GM18526 (cell line): ENCODE results near the gene ZSCAN5A.

Experiments used
- POLR2A ChIP-seq: IDR thresholded peaks from 3 replicates; pipeline ENCODE4 v1.6.1; 2011; ENCODE audit not compliant: insufficient read length; ENCODE audit errors: extremely low read depth

Gene ZSCAN5A

DNA sequence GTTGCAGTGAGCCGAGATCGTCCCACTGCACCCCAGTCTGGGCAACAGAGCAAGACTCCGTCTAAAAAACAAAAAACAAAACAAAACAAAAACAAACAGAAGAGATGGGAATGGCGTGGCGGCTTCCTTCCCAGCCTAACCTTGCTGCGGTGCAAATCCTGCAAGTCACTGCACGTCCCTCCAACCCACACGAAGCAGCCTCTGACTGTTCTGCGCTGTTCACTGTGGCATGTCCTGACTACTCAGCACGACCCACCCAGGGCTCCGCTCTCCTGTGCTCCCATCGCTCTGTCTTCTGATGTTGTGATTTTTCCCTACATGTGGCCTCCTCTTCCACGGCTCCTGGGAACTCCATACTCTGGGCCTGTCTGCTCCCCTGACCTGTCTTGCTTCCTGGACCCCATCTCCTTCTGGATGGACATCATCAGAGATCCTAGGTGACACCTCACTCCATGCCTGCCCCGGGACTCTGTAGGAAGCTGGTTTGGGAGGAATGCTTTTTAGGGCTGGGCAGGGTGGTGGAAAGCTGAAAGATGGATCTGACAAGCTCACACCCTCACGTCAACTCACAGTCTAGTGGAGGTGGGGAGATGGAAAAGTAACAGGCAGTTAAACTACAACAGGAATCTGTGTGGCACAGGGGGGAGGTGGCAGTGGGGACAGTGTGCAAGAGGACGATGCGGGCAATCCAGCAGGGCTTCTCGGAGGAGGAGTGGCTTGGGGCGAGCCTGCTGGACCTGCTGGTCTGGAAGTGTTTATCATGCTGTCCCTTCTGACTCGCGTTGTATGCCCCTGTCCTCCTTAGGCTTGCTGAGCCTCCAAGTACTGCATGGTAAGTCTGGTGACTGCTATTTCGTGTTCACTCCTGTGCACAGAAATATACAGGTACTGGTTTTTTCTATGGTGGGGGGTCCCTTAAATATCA lies 18.8 kb downstream of the ZSCAN5A start:
- TF ChIP-seq POLR2A = no peak

GRCh38 chr19:56294549-56294948 lies 20.1 kb downstream of the ZSCAN5A start:
- no peak for TF ChIP-seq POLR2A

DNA sequence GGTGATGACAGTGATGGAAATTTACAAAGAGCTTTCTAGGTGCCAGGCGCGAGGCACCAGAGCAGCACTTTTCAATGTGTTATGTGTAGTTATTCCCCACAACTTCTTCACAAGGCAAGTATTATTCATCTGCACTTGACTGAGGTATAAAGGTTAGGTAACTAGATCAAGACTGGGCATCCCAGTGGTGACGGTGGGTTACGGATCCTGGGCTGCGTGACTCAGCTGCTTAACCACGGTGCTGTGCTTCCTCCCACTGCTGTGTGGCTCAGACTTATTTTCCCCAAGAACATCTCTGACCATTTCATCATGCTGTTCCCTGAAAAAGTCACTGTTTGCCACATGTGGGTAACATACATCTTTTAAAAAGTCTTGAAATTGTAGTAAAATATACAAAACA lies 22.8 kb downstream of the ZSCAN5A start:
- TF ChIP-seq POLR2A = no peak

DNA sequence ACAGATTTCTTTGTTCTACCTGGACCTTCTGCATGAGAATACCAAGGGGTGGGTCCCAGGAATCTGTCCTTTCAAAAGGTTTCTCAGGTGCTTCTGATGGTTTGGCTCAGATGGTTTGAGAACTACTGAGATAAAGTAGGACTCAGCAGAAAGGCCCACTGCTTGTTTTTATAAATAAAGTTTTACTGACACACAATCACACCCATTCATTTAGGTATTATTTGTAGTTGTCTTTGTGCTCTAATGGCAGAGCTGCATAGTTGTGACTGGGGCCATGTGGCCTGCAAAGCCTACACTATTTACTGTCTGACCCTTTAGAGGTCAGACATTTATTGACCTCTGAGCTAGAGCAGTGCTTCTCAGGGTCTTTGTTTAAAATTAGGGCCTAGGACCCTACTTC lies 24.5 kb downstream of the ZSCAN5A start:
- no peak for TF ChIP-seq POLR2A

- TF ChIP-seq POLR2A = no peak
Observed at GRCh38 chr19:56284746-56285145, 29.9 kb downstream of the ZSCAN5A start.

DNA sequence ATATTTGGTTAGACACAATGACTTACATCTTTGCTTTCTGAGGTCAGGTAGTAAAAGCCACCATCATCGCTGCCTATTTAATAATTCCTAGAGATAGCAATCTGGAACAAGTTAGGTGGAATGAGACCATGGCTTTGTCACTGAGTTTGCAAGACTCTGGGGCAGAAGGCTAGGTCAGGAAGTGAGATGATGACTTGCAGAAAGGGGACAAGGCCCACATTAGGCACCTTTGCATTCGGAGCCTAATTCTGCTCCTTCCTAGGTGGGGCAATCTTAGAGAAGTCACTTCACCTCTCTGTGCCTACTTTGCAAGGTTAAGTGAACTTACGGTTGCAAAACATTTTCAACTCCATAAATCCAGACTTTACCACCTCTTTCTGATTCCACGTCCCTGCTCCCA lies 31.8 kb downstream of the ZSCAN5A start:
- no peak for TF ChIP-seq POLR2A

DNA sequence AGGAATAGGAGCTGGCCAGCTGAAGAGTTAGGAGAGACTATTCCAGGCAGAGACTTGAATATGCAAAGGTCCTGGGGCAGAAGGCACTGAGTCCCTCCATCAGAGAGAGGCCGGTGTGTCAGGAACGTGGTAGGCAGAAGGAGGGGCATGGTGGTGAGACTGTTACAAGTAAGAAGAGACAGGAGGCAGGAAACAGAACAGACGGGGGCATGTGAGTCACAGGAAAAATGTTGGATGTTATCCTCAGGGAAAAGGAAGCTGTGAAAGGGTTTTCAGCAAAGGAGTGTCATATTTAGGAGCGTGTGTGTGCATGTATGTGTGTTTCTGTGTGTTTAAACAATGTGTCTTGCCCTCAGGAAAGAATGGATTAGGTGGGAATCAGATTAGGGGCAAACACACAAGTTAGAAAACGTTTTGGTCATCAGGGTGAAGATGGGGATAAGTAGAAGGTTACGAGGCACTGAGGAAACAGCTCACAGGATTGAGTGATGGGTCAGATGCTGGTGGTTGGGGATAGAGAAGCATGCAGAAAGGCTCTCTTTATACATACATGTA lies 41.0 kb downstream of the ZSCAN5A start:
- TF ChIP-seq POLR2A = no peak

DNA sequence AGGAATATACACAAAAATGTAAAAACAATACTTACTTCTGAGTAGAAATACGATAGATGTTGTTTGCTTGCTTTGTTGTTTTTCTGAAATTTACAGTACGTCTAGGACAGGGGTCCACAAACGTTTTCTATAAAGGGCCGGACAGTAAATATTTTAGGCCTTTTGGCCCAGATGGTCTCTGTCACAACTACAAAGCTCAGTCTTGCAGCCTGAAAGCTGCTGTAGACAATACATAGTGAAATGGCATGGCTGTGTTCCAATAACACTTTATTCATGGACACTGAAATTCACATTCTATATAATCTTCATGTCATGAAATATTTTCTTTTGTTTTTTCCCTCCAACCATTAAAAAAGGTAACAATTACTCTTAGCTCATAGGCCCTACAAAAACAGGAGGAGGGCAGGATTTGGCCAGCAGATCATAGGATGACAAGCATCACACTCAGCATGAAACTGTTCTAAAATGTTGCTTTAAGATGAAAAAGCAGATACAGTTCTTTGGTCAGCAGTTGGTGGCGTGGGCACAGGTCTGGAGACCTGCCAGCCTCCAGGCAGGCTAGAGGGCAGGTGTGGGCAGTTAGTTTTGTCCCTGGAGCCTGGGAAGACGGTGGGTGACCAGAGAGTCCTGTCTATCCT lies 42.4 kb downstream of the ZSCAN5A start, which contains the start of gene EDDM13:
EDDM13 (plus strand) TSS at position 588 of the 638 bp plus-strand sequence. CDS start 87 bp downstream, outside the sequence.
- no peak for TF ChIP-seq POLR2A

DNA sequence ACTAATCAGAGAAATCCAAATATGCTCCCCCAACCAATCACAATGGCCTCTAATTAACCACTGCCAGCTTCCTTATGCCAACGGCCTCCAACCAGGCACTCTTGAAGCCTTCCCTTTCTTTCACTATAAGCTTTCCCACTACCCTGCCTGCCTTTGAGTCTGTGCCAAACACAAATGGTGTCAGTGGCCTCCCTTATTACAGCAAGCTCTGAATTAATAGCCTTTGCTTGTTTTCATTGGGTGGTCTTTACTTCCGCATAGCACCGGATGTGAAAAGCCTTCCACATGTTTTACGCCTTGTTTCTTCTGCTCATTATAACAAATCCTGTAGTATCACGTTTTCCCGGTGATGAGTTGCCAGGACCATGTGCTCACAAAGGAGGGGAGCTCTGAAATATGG lies 43.5 kb downstream of the ZSCAN5A start:
- no peak for TF ChIP-seq POLR2A

- no peak for TF ChIP-seq POLR2A
Observed at GRCh38 chr19:56270676-56271075, 44.0 kb downstream of the ZSCAN5A start.

- TF ChIP-seq POLR2A = no peak
Observed at GRCh38 chr19:56269348-56269747, 45.3 kb downstream of the ZSCAN5A start.

DNA sequence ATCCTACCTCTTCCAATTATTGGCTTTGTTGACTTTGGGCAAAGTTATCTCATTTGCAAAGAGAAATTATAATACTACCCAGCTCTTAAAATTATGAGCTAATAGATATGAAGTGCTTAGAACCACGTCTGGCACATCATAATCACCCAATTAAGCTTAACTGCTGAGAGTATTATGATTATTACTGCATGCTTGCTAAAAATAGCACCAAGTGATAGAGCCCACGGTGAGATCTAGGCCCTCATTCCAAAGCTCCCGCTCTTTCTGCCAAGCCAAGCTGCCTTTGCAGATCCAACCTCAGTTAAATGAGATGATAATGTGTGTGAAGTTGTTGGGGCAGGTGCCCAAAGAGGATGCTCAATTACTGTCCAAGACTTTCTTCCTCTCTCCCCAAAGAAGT lies 48.6 kb downstream of the ZSCAN5A start:
- no peak for TF ChIP-seq POLR2A

DNA sequence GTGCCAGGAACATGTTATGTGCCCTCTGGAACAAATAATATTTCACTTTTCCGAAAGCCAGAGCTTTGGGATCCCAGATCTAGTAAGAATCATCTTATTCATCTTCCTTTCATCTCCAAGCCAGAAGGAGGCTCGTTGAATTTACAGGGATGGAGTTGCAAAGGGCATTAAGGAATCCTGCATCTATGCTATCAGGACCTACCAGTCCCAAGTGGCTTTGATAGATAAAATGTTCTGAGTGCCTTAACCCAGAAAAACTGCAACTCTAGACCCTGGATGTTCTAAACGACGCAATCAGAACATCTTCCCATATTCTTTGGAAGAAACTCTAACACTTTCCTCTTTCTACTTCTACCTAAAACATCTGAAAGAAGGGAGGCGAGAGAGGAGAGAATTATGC lies 51.3 kb downstream of the ZSCAN5A start:
- no peak for TF ChIP-seq POLR2A

DNA sequence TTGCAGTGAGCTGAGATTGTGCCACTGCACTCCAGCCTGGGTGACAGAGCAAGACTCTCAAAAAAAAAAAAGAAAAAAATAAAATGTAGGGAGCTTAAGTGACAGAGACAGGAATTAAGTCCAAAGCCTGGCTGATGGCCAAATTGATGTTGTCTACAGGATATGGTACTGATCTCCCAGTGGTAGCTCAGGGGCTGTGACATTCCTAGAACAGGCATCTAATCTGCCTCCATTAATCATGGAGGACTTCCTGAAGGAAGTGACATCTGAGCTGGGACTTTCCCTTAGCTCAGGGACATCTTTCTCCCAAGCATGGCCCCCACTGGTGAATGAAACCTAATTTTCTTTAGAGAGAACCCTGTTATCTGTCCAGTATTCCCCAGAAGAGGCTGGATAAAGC lies 53.5 kb downstream of the ZSCAN5A start:
- no peak for TF ChIP-seq POLR2A

GRCh38 chr19:56258272-56258671 lies 56.4 kb downstream of the ZSCAN5A start:
- TF ChIP-seq POLR2A = no peak

DNA sequence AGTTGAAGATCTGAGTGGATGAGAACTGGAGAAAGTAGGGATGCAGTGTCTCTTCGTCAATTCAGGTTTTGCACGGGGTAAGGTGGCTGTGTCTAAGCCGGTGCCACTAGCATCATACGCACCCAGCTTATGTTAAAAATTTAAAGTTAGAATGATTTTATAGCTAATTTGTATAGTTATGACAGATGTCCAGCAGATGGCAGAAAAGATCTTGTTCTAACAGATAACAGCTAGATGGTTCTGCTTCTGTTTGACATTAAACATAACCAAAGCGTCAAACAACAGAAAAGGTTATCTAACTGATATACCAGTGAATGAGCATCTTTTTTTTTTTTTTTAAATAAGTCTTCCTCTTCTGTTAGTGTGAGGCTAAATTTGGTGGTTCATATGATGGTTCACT lies 60.9 kb downstream of the ZSCAN5A start:
- TF ChIP-seq POLR2A = no peak
